ENCODE results near the gene RASSF10.

Gene RASSF10
- 0 to 0.18 (median 0) reads per million in 4 experiments for total RNA-seq

DNA sequence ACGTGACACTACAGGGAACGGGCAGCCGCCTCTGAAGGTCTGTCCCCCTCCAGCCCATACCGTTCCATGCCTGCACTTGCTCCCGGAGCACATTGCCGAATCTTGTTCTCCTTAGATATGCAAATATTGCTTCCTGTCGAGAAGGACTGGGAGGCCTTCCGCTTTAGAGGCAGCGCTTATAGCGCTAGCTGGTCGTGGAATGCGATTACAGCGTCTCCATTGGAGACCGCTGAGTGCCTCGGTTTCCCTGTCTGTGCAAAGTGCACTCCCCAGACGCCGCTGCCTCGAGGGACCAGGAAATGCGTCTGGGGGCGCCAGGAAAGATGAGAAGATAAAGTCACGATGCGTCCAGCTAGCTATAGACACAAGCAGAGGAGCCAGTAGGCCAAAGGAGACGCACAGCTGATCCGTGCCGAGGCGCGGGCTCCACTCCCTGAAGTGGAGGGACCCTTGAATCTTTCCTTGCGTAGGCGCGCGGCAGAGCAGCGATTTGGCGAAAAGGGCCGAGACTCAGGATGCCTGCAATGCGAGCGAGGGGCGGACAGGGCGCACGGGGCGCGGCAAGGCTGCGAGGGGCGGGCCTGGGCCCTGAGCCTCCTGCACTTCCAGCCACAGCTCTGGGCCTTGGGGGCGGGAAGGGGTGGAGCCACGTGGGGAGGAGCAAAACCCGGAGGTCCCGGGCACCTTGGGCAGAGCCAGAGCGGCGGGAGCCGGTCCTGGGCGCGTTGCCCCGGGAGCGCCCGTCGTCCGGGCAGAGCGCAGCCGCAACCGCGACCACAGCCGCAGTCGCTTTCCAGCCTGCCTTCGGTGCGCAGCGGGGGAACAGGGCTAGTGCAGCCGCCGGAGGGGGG is at the start of gene RASSF10:
Gene RASSF10, plus strand, starts transcription at position 692 of the 851 bp plus-strand sequence. CDS start 261 bp downstream, outside the sequence.
- no peak for DNase-seq

DNA sequence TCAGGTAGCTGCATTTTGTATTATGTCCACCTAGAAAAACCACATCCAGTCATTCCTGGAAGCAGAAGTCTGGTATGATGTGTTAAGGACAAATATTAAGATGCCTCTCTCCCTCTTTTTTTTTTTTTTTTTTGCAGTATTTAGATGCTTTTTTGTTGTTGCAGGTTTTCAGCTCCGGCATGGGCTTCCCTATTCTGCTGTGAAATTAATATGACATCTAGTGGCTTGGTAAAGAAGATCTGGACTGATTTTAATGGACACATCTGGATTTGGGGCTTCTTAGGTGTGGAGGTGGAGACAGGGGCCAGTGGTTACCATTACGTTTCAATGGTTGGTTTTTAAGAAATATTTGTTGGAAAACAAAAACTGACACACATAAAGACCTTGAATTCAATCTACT is 47.5 kb upstream of the RASSF10 start:
- DNase-seq = no peak

DNA sequence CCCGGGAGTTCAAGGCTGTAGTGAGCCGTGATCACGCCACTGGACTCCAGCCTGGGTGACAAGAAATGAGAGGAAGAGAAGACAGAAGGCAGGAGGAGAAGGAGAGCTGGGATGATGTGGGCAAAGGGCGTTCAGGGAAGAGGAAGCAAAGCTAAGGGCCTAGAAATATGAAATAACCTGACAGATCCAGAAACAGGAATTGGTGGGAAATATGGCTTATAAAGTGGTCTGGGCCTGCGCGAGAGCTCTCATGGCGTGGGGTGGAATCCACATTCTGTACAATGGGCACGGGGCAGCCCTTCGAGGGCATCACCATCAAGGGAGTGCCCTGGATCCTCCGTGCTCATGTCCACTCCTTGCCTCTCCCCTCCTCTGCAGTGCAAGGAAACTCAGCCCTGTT is 46.8 kb upstream of the RASSF10 start:
- no peak for DNase-seq

DNA sequence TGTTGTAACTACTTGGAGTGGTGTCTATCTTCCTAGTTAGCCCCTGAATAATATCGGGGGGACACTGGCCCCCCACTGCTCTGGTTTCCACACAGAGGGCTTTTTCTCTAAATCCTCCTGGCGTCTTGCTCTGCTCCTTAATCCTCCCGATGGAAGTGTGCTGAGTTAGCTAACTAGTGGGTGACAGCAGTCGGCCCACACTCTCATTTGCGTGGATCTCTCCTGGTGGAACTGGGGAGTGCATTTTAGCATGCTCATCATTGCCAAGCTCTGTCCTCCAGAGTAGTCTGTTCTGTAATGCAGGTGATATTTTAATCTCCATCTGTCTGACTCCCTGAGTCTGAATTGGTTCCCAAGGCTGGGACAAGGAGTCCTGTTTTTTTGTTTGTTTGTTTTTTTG is 46.1 kb upstream of the RASSF10 start:
- no peak for DNase-seq

DNA sequence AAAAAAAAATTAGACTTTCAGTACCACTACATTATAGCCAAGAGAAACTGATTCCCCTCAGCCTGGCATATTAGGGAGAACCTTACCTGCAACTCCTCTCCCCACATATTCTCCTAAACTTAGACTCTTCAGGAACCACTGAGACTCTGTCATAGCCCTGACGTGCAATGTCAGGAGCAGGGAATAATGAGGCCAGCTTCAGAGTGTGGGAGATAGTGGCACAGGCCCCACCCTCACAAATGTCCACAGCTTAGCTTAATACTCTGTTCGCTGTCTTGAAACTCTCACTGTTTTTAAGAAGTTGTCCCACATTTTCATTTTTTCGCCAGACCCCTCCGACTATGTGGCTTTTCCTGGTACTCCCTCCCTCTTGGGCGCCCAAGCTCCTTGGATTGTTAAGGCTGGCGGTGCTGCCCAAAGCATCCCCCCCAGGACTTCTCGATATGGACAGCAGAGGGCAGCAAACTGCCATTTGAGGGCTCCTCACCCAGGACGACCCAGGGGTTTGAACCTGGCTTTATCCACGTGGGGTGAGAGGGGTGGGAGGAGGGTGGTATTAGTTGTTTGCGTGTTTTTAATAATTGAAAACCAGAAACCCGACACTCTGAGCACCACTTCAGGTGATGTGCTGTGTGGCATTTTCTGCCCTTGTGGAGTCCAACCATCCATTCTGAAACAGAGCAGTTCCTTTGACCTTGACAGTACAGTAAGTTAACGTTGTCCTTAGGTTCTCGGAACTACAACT is 45.2 kb upstream of the RASSF10 start:
- peak; percentile 37 for DNase-seq

DNA sequence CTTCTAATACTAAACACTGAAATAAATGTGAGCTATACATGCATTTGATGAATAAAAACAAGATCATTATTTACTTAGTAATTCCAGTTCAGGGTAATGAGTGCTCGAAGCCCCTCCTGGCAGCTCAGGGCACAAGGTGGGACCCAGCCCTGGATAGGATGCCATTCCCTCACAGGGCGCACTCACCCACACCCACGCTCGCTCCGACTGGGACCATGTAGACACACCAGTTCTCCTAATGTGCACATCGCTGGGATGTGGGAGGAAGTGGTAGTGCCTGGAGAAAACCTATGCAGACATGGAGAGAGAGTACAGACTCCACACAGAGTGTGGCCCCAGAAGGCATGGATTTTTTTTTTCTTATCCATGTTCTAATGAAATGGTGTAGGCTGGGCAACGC is 44.5 kb upstream of the RASSF10 start:
- DNase-seq = no peak

DNA sequence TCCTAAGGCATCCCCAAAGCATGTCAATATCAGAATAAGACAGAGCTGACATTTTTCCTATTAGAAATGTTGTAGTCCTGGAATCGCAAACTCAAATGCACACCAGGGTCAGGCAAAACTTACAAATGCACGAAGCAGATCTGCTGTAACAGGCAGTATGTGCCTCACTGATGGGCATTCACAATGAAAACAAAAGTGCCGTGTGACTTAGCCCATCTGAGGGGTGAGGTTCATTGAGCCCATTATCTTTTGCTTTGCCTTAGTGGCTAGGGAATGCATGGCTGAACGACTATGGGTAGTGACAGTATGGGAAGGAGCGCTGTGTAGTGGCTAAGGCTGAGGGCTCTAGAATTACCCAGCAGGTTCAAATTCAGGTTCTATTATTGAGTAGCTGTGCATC is 43.1 kb upstream of the RASSF10 start:
- DNase-seq = no peak

DNA sequence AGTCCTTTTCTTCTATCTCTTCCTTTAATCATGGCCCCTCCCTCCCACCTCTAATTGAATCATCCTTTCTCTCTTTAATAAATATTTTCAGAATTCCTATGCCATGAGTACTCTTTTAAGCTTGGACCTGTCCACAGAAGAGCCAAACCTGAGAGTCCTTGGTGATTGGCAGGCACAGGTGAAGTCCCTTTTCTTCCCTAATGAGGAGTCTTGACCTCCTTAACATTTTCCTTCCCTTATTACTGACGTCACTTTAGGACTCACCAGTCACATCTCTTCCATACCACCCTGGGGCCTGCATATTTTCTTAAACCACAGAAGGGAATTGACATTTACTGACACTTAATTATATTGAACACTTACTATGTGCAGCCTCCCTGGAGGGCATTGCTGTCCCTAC is 41.0 kb upstream of the RASSF10 start:
- DNase-seq = no peak

DNA sequence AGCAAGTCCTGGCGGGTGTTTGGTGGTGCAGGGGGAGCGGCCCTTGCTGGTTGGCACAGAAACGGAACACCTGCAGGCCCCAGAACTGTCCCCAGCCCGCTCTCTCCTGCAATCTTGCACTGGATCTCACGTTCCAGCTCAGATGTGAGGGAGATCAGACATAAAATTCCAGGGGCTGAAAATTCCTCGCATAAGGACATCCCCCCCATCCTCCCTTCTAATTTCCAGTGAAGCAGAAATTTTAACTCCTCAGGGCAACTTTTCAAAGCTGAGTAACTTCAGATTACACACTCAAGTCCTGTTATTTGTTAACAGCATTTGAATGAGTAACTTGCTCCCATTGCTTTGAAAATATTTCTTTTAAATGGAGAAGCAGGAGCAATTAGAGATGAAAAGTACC is 40.3 kb upstream of the RASSF10 start:
- DNase-seq = no peak

DNA sequence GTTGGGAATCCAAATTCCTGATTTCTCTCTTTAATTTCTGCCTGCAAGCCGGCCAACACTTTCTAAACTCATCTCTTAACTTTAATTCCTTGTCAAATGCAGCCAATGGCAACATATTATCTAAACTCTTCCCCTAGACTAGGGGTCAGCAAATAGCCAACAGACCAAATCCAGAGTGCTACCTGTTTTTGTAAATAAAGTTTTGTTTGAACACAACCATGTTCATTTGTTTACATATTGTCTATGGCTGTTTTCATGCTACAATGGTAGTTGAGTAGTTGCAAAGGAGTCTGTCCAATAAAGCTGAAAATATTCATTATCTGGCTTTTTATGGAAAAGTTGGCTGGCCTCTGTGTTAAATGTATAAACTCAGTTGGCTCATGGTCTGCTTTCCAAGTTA is 37.2 kb upstream of the RASSF10 start:
- no peak for DNase-seq

DNA sequence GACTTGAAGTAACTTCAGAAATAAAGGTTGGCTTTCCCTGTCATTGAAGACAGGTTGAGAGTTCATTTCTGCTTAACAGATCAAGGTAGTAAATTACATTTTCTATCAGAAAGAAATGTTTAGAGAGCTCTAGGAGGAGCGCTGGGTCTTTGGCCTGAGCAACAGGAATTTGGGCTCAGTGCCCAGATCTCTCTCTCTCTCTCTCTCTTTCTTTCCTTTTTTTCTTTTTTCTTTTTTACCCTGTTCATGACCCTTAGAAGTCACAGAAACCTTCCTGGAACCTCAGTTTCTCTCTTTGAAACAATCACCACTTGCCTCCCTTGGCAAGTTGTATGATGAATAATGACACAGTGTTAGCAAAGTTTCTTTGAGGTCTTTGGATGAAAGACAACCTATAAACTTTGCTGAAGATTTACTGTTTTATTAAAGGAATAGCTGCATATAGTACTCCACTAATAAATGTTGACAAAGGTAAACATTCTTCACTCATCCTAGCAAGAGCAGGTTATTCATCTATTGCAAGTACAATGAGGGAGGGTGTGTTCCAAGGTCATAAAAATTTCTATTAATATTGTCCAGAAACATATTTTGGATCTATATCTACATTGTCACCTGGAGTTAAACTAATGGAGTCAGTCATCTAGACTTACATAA is 35.5 kb upstream of the RASSF10 start:
- DNase-seq = no peak

DNA sequence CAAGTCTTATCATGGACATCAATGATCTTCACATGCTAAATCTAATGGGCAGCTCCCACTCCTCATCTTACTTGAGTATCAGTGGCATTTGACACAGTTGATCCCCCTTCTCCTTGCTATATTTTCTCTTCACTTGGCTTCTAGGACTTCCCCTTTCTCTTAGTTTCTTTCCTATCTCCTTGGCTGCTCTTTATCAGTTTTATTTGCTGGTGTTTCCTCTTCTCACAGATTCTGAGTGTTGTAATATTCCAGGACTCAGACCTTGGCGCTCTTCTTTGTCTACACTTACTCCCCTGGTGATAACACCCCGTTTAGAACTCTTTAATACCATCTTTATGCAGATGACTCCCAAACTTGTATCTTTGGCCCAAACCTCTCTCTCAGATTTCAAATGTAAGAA is 33.9 kb upstream of the RASSF10 start:
- no peak for DNase-seq

DNA sequence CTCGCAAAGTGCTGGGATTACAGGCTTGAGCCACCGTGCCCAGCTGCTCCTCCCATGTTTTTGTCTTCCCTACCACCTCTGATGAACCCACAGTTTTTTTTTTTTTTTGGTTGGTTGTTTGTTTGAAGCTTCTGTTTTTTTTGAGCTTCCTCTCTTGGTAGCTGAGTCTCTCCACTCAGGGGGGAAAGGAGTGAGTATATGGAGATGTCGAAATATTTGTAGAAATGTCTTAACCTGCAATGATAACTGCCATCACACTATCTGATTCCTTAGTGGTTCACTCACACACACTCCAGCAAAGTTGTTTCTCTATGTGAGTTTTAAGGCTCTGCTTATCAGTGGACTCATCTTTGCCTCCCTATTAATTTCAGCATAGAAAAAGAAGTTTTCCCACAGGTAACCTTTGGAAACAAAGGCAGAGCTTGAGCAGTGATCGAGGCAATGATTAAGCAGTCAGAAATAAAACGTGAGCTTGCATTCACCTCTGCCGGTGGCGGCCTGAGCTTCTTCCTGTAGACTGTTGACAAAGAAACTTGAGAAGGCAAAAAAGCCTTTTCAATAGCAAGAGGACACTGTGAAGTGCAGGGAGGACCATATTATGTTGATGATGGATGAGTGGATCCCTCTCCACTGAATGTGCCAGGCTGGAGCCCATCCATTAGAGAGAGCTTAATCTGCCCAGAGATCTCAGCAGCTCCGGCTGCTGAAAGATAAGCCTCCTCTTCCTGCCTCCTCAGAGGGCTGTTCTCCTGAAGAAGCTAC is 29.0 kb upstream of the RASSF10 start:
- DNase-seq = no peak

DNA sequence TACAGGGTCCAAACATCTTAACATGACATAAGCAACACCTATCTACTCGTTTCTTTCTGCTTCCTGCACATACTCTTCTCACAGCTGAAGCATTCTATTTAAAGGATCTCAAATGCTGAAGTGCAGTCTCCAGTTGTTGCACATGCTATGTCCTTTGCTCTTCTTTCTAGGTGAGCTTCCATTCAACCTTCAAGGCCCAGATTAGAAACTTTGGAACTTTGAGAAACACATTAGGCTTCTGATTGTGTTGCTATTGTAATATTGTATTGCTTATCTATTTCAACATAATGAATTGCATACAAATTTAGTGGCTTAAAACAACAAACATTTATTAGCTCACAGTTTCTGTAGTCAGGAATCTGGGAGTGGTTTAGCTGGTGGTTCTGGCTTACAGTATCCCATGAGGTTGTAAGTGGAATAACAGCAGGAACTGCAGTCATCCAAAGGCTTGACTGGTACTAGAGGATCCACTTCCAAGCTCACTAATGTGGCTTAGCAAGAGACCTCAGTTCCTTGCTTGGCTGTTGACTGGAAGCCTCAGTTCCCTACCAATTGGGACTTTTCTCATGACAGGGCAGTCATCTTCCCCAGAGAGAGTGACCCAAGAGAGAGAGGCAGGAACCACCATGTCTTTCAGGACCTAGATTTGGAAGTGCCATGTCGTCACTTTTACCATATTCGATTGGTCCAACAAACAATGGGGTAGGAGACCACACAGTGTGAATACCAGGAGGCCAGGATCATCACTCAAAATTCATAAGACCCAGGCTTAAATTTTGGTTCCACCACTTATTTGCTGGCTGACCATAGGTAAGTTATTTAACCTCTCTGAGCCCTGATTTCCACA is 27.2 kb upstream of the RASSF10 start:
- DNase-seq = no peak

DNA sequence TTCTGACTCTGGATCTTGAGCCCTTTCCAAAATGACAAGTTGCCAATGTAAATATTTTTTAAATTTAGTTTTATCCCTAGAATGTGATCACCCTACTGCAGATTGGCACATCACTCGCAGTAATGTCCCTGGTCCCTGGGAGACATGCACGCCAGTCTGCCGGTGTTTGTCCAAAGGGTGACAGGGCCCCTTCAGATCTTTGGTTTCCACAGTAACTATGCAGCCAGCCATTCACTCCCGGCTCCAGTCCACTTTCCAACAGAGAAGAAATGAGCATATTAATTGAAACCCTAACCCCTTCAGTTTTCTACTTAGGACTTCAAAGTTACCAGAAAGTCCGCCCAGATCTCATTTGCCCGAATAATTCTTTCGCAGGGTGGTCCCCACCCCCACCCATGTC is 25.8 kb upstream of the RASSF10 start:
- DNase-seq = no peak

DNA sequence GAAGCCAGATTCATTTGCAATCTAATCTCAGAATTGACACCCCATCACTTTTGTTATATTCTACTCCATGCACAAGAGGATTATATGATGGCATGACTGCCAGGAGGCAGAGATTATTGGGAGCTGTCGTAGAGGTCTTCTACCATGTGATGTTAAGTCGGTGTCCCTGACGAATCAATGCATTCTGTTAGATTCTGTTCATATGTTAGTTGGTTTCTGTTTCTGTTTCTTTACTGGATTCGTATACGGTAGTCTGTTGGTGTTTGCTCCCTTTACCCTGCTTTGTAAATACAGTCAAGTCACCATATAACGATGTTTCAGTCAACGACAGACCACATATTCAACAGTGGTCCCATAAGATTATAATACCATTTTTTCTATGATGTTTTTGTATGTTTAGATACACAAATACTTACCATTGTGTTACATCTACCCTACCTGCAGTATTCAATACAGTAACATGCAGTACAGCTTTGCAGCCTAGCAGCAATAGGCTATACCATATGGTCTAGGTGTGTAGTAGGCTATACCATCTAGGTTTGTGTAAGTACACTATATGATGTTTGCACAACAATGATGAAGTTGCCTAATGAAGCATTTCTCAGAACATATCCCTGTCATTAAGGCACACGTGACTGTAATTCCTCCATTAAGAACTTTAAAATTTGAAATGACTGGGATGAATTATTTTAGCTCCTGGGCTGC is 22.8 kb upstream of the RASSF10 start:
- no peak for DNase-seq

DNA sequence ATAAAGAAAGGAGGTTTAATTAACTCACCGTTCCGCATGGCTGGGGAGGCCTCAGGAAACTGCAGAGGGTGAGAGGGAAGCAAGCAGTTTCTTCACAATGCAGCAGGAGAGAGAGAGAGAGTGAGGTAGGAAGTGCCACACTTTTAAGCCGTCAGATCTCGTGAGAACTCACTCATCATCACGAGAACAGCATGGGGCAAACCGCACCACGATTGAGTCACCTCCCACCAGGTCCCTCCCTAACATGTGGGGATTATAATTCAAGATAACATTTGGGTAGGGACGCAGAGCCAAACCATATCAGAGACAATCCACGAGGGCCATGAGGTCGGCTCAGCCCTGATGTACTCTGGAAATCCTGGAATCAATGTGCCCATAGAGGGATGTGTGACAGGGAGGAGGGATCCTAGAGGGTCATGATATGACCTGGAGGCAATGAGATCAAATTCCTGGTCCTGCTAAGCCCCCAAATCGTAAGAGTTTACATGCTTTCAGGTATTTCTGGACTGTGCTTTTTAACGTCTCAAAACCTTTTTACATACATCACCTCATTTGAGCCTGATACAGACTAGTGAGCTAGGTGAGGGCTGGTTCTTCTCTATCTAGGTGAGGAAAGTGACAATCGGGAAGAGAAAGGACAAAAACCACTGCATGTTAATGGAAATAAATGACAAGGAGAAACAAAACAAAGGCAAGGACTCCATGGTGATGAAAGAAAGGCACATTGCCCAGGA is 19.5 kb upstream of the RASSF10 start:
- no peak for DNase-seq

DNA sequence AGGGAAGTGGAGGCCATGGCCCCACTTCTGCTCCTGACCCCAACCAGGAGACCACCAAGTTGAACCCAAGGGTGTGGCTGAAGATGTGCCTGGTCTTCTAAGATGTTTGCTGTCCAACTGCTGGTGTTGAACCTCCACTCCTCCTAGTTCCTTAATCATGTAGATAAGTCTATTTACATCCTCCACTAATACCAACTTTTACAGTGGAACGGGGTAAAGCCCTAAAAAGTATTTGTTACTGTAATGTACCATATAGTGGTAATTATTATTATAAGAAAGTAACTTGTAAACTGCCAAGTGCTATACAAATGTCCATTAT is 19.0 kb upstream of the RASSF10 start:
- no peak for DNase-seq

DNA sequence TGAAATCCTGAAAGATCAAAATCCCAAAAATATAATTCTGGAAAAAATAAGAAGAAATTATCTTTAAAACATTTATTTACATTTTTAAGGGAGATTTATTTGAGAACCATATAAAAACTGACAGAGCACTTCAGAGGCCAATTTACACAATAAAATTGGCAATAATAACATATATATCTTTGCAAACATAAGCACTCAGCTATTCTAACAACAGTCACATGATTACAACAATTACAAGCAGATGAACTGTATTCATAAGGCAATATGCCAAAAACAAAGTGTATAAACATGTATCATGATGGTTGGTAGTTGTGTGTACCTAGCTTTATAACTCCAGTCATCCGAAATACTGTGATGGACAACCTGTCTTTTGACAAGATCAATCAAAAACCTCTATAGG is 17.7 kb upstream of the RASSF10 start:
- no peak for DNase-seq

DNA sequence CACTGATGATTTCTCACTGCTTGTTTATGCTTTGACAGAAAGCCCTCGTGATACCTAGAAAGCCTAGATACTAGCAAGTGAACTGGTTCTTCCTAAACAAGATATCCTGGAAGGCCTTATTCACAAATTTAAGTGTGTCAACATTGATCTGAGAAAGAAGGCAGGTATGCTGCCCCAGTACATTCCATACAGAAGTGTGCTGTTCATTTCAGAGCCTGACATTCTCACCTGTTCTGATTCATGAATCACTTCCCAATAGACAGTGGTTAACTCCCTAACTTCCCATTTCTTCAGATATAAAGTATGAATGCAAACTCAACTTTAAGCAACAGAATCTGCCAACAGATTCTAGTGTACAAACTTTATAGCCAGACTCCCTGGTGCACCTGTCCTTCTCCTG is 15.5 kb upstream of the RASSF10 start:
- DNase-seq = no peak

DNA sequence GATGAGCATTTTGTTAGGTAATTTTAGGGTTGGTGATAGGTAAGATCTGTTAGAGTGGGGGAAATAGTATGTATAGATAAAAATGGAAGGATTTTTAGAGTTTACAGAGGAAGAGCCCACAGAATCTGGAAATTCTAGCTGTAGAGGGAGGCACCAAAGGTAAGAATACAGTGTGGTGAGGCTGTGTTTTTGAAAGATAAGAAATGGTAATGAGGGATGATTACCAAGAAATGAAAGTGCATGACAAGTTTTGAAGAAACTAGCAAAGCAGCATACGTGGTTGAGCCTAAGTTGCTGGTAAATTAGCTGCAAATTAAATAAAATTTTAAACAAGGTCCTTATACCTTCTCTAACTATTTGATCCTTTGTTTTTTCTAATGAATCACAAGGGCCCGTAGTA is 14.6 kb upstream of the RASSF10 start:
- no peak for DNase-seq
